ENCODE data around the gene CDH24.
A peak's percentile ranks its signal among the peaks of the same experiment; 100 is the strongest.

CDH24 gene

GRCh38 chr14:23060536-23061260, 3.4 kb upstream of the CDH24 start:
- DNase-seq, result no peak

GRCh38 chr14:23058654-23059504, 1.6 kb upstream of the CDH24 start:
- no peak for DNase-seq

GRCh38 chr14:23057757-23058653, 685 bp upstream of the CDH24 start:
- peak; percentile 79 to 89 (median 84) for DNase-seq

GRCh38 chr14:23056145-23056955, 970 bp downstream of the CDH24 start:
- DNase-seq, result peak; percentile 81 to 89 (median 82)

GRCh38 chr14:23055621-23056144, 1.6 kb downstream of the CDH24 start:
- DNase-seq, result no peak

- DNase-seq, result no peak
These were observed 2.2 kb downstream of the CDH24 start for GRCh38 chr14:23055147-23055550.

GRCh38 chr14:23054000-23054811, 3.1 kb downstream of the CDH24 start:
- DNase-seq, result peak in 1 of 3 donors; percentile 41

- DNase-seq, result no peak
These were observed 3.9 kb downstream of the CDH24 start for GRCh38 chr14:23053426-23053825.

- no peak for DNase-seq
These were observed 4.6 kb downstream of the CDH24 start for GRCh38 chr14:23052671-23053070.

- DNase-seq, result no peak
These were observed 5.1 kb downstream of the CDH24 start for GRCh38 chr14:23052182-23052623.

- DNase-seq, result peak in 1 of 3 donors; percentile 27
These were observed 5.9 kb downstream of the CDH24 start for GRCh38 chr14:23051141-23052057.

- no peak for DNase-seq
These were observed 8.3 kb downstream of the CDH24 start for GRCh38 chr14:23049011-23049410.

GRCh38 chr14:23047751-23048693, 9.3 kb downstream of the CDH24 start:
- no peak for DNase-seq

- DNase-seq, result no peak
These were observed 10.2 kb downstream of the CDH24 start for GRCh38 chr14:23047034-23047634.

- no peak for DNase-seq
These were observed 11.6 kb downstream of the CDH24 start for GRCh38 chr14:23045419-23046357.

- no peak for DNase-seq
These were observed 12.5 kb downstream of the CDH24 start for GRCh38 chr14:23044840-23045239.

- DNase-seq, result no peak
These were observed 13.6 kb downstream of the CDH24 start for GRCh38 chr14:23043754-23044153.

All from suppressor macrophage treated with lipopolysaccharide for 1 hour (primary cell).